SK-MEL-5 (cell line): Measurements from ENCODE around the gene ANKRD45. TPM values are rescaled to one million over a fixed set of nuclear protein-coding genes. Genes with fewer than 3 reads are reported as not detected.

ENCODE experiments used
- total RNA-seq: library from RNA; depleted of rRNA; stranded (reverse); fragments of >200 nt; shearing (Covaris generic); gene quantifications from 2 replicates; pipeline ENCODE4 v1.2.3, GENCODE V29; 2014; rRNA removed

The ANKRD45 gene
- total RNA-seq, 1 experiment from 2014 or later: 0.11 TPM

Other genes starting within 250 kb of the ANKRD45 start
- gene PRDX6, start 192.5 kb downstream of the ANKRD45 start, total RNA-seq: 214 and 215 TPM in 2 replicates
- gene SLC9C2, start 66.8 kb downstream of the ANKRD45 start, total RNA-seq: not detected in 2 replicates
- not detected in 2 replicates for gene TEX50, start 34.5 kb downstream of the ANKRD45 start, total RNA-seq
- gene KLHL20, start 45.1 kb upstream of the ANKRD45 start, total RNA-seq: 12.3 and 15.9 TPM in 2 replicates
- 38.6 and 49.5 TPM in 2 replicates for gene DARS2, start 154.8 kb upstream of the ANKRD45 start, total RNA-seq
- gene CENPL, start 155.0 kb upstream of the ANKRD45 start, total RNA-seq: 24.0 and 28.0 TPM in 2 replicates
- 588 and 660 TPM in 2 replicates for gene GAS5, start 198.1 kb upstream of the ANKRD45 start, total RNA-seq
- gene ZBTB37, start 198.5 kb upstream of the ANKRD45 start, total RNA-seq: 8.0 and 8.3 TPM in 2 replicates
- not detected in 2 replicates for gene SERPINC1, start 247.5 kb upstream of the ANKRD45 start, total RNA-seq